ENCODE results near the gene HECA. TPM values are rescaled to one million over a fixed set of nuclear protein-coding genes. Genes with fewer than 3 reads are reported as not detected.
"Not testable (repeated sequence)": the region's sequence is repeated elsewhere in the genome, so short reads cannot be mapped to it uniquely, and the experiment has no call there.

The HECA gene
- total and polyA plus RNA-seq, 2 of the 8 experiments (the other 6 are each of a cell fraction or from before 2014, with no cell fraction given), result 2.4 to 9.2 TPM

GRCh38 chr6:139157086-139157485, 22.2 kb downstream of the HECA start:
- H3K23ac ChIP-seq (ENCODE audit: insufficient read length); H2BK12ac ChIP-seq (ENCODE audit: low read depth, low read length); H3K9ac ChIP-seq (replicated peaks in 1 of 4; ENCODE audit: extremely low read depth in 1 of 4, low read depth in 3 of 4, low read length in 3 of 4); H3K79me2 ChIP-seq (ENCODE audit: control insufficient read depth in 1 of 2, insufficient read depth in 2 of 2, low read length in 2 of 2); H3K18ac ChIP-seq (ENCODE audit: extremely low read depth, low read length); DNase-seq (ENCODE audit: low read depth in 1 of 2, low spot score in 2 of 2); H2BK120ac ChIP-seq (replicated peaks; ENCODE audit: low read depth, low read length); H2BK5ac ChIP-seq (ENCODE audit: low read depth, low read length); H3K56ac ChIP-seq (replicated peaks; ENCODE audit: insufficient read length, low read depth, low read length); H4K8ac ChIP-seq (ENCODE audit: extremely low read depth, insufficient read depth, low read length); H4K91ac ChIP-seq (replicated peaks; ENCODE audit: insufficient read length, low read length); FAIRE-seq; H3K4ac ChIP-seq (replicated peaks; ENCODE audit: insufficient read length, low read depth, low read length); H3K4me3 ChIP-seq (ENCODE audit: extremely low read depth in 1 of 4, insufficient read depth in 2 of 4, low read depth in 3 of 4, low read length in 4 of 4); H3K27me3 ChIP-seq (replicated peaks in 1 of 4; ENCODE audit: control insufficient read depth in 3 of 4, extremely low read depth in 1 of 4, insufficient read depth in 3 of 4, low read length in 3 of 4); H2AK5ac ChIP-seq (ENCODE audit: low read depth, low read length); H3K9me3 ChIP-seq (ENCODE audit: insufficient read depth in 2 of 2, low read depth in 1 of 2, low read length in 1 of 2); H4K20me1 ChIP-seq (replicated peaks in 1 of 2; ENCODE audit: control insufficient read depth in 1 of 2, insufficient read depth in 2 of 2, low read length in 2 of 2); H2BK20ac ChIP-seq (ENCODE audit: low read length); H3K14ac ChIP-seq (ENCODE audit: insufficient read length); H4K5ac ChIP-seq (ENCODE audit: insufficient read length, low read depth, low read length); H3K27ac ChIP-seq (ENCODE audit: low read depth, low read length); H3K23me2 ChIP-seq (ENCODE audit: low read depth, low read length); H2AFZ ChIP-seq (ENCODE audit: low read length); H3K4me2 ChIP-seq (ENCODE audit: insufficient read depth in 1 of 2, low read depth in 2 of 2, low read length in 2 of 2); CTCF ChIA-PET (ENCODE audit: partially characterized antibody); H3K36me3 ChIP-seq (ENCODE audit: control insufficient read depth in 2 of 4, insufficient read depth in 4 of 4, low read length in 3 of 4); H3K79me1 ChIP-seq (ENCODE audit: low read depth, low read length); POLR2A ChIA-PET (ENCODE audit: partially characterized antibody); H3K4me1 ChIP-seq (replicated peaks in 1 of 4; ENCODE audit: control insufficient read depth in 3 of 4, insufficient read depth in 4 of 4, low read length in 3 of 4); H2BK15ac ChIP-seq (ENCODE audit: low read length): not testable (repeated sequence)
- WGBS, 2 experiments (ENCODE audit: extremely low coverage in 1 of 2, insufficient coverage in 1 of 2, insufficient read length in 1 of 2, insufficient replicate concordance in 2 of 2, low coverage in 1 of 2, low lambda C conversion rate in 2 of 2, missing lambda C conversion rate in 1 of 2), result 93% methylated on average over 5 of the region's 5 CpGs; no CpG with 5 or more reads in 1 of the 2 experiments
